ENCODE measurements around the gene EIF5A2.
A peak's percentile ranks its signal among the peaks of the same experiment; 100 is the strongest.
"Not testable (repeated sequence)": the region's sequence is repeated elsewhere in the genome, so short reads cannot be mapped to it uniquely, and the experiment has no call there.

The EIF5A2 gene

DNA sequence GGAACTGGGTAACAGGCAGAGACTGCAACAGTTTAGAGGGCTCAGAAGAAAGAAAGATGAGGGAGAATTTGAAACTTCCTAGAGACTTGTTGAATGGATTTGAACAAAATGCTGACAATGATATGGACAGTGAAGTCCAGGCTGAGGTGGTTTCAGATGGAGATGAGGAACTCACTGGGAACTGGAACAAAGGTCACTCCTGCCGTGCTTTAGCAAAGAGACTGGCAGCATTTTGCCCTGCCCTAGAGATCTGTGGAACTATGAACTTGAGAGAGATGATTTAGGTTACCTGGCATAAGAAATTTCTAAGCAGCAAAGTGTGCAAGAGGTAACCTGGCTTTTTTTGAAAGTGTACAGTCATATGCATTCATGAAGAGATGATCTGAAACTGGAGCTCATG is 11.7 kb downstream of the EIF5A2 start:
- no peak for DNase-seq (ENCODE audit: low read depth in 2 of 2)

DNA sequence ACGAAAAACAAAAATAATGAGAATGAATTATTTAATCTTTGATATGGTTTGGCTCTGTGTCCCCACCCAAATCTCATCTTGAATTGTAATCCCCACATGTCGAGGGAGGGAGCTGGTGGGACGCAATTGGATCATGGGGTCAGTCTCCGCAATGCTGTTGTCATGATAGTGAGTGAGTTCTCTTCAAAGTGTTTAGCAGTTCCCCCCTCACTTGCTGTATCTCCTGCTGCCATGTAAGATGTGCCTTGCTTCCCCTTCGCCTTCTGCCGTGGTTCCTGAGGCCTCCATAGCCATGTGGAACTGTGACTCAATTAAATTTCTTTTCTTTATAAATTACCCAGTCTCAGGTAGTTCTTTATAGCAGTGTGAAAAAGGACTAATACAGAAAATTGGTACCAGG is 12.1 kb downstream of the EIF5A2 start:
- not testable (repeated sequence) for DNase-seq (ENCODE audit: low read depth in 2 of 2)

DNA sequence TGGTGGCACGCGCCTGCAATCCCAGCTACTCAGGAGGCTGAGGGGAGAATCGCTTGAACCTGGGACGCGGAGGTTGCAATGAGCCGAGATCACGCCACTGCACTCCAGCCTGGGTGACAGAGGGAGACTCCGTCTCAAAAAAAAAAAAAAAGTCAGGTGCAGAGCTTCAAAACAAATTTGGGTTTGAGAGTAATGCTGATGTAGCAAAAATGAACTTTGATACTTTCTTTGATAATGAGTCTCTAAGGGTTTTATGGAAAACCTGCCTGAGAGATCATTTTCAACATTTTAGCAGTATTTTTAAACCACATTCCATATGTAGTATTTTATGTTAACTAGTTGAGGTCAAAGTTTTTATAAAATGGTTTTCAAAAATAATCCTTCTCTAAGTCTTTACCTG is 14.5 kb downstream of the EIF5A2 start:
- no peak for DNase-seq (ENCODE audit: low read depth in 2 of 2)

DNA sequence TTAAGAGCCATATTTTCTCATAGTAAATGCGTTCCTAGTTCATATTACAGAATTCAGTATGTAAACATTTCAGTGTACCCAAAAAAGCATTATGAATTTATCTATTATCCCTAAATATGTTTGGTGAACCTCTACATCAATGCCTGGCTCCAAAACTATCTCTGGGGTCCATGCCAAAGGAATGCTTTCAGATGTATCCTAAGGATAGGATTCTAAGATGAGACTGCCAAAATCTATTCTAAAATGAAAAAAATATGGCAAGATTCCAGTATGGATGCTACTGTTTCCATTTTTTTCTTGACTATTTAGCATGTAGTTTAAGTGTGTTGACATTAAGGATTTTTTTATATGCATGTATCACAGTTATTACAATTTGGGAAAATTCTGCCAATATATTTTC is 18.8 kb downstream of the EIF5A2 start:
- no peak for DNase-seq (ENCODE audit: low read depth in 2 of 2)

DNA sequence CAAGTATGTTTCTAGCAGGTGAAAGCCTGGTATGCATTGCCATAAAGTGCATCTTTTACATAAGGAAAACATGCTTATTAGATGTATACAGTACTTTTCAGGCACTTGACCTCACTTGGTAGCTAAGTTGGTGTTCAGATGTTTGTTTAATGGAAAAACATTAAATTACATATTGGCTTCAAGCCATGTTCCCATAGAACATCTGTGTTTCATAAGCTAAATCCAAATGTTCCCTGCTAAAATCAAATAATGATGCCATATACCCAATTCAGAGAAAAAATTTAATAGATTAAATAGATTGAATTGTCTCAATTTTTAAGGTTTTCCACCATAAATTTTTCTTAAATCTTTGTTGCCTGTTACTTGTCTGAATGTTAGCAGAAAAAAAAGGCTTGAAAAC is 19.3 kb downstream of the EIF5A2 start:
- no peak for DNase-seq (ENCODE audit: low read depth in 2 of 2)

DNA sequence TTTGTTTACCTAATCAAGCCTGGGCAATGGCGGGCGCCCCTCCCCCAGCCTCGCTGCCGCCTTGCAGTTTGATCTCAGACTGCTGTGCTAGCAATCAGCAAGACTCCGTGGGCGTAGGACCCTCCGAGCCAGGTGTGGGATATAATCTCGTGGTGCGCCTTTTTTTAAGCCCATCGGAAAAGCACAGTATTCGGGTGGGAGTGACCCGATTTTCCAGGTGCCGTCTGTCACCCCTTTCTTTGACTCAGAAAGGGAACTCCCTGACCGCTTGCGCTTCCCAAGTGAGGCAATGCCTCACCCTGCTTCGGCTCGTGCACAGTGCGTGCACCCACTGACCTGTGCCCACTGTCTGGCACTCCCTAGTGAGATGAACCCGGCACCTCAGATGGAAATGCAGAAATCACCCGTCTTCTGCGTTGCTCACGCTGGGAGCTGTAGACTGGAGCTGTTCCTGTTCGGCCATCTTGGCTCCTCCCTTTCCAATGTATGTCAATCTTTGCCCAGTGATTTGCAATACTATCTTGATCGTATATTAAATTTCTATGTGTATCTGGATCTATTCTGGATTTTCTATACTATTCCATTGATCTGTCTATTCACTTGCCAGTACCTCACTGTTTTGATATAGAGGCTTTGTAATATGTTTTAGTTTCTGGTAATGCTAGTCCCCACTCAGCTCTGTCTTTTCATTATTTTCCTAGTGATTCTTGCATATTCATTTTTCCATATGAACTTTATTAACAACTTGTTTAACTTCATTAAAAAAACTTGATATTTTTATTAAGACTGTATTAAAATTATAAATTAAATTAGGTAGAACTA is 24.1 kb downstream of the EIF5A2 start:
- DNase-seq (ENCODE audit: low read depth in 2 of 2): not testable (repeated sequence)

DNA sequence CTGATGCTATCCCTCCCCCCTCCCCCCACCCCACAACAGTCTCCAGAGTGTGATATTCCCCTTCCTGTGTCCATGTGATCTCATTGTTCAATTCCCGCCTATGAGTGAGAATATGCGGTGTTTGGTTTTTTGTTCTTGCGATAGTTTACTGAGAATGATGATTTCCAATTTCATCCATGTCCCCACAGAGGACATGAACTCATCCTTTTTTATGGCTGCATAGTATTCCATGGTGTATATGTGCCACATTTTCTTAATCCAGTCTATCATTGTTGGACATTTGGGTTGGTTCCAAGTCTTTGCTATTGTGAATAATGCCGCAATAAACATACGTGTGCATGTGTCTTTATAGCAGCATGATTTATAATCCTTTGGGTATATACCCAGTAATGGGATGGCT is 29.7 kb downstream of the EIF5A2 start:
- DNase-seq (ENCODE audit: low read depth in 2 of 2): not testable (repeated sequence)

DNA sequence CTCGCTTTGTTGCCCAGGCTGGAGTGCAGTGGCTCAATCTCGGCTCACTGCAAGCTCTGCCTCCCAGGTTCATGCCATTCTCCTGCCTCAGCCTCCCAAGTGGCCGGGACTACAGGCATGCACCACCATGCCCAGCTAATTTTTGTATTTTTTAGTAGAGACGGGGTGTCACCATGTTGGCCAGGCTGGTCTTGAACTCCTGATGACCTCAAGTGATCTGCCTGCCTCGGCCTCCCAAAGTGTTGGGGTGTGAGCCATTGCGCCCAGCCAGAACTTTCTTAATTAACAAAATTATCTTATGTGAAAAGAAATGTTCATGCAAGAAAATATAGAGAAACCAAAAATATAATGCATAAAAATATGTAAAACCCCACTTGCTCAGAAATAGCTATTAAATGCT is 31.1 kb downstream of the EIF5A2 start:
- not testable (repeated sequence) for DNase-seq (ENCODE audit: low read depth in 2 of 2)

DNA sequence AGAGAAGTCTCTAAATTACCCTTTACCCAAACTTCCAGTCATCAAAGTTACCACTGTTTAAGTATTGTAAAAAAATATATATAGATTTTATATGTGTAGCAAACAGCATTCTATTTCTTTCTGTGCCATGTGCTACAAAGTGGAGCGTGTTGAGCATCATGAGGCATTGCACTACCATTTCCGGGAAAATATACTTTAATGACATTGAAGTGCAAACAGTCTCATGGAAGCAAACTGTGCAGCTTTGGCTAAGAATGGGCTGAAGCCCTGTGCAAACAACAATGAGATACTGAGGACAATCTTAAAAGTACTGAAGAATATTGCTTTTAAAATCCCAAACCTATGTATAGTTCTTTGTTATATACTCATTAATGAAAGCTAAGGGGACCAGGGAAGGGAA is 31.9 kb downstream of the EIF5A2 start:
- DNase-seq (ENCODE audit: low read depth in 2 of 2): no peak

DNA sequence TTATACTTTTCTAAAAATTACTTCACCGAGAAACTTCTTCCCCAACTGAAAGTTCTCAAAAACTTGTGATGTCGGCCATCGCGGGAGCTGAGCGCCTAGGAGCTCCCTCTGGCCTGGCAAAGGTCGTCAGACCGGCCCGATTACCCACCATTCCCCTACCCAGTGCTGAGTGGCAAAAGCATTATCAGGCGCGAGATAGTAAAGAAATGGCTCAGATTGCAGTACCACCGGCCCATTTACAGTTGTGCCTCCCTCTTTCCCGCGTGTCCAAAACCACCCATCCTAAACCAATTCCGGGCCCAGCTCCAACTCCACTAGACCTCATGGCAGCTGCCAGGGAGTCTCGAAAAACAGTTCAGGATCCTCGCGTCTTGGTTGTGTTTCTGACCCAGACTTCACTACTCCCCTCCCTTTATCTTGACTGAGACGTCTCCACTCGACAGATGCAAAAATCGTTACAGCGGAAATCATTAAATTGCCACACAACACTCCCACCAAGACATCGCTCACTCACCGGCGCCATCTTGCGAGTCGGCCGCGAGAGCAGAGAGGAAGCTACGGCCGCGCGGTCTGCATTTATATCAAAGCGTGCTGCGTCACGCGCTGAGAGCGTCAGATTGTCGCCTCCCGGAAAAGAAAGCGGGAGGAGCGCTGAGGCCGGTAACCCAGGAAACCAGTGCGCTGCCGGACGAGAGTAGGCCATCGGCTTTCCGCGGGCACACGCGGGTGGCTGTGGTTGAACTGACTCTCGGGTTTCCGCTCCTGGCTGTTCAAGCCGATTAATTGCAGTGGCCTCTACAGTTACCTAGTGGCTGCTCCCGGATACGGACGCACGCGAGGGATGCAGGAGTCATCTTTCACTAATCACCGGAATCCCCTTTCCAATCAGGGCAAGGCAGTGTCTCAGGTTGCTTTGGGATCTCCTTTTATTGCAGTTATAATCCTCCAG is 38.5 kb downstream of the EIF5A2 start, which contains the start of gene RPL22L1:
Gene RPL22L1 (minus strand): TSS at position 551 of the 949 bp plus-strand sequence. CDS start 28 bp downstream, at position 523.
- DNase-seq (ENCODE audit: low read depth in 2 of 2): peak; percentile 86 to 87

DNA sequence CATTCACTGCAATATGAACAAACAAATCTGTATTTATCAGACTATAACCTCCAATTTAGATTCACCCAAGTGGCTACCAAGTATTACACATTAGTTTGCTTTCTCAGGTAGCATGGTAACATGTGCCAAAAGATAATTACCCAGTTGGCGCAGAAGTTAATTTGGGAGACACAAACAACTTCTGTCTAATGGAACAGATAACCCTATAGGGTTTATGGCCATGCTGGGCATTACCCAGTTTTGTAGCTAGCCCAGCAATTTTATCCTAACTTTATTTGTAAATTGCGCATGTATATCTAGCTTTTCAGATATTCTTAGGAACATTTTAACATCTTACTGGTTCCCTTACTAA is 39.2 kb downstream of the EIF5A2 start:
- no peak for DNase-seq (ENCODE audit: low read depth in 2 of 2)

DNA sequence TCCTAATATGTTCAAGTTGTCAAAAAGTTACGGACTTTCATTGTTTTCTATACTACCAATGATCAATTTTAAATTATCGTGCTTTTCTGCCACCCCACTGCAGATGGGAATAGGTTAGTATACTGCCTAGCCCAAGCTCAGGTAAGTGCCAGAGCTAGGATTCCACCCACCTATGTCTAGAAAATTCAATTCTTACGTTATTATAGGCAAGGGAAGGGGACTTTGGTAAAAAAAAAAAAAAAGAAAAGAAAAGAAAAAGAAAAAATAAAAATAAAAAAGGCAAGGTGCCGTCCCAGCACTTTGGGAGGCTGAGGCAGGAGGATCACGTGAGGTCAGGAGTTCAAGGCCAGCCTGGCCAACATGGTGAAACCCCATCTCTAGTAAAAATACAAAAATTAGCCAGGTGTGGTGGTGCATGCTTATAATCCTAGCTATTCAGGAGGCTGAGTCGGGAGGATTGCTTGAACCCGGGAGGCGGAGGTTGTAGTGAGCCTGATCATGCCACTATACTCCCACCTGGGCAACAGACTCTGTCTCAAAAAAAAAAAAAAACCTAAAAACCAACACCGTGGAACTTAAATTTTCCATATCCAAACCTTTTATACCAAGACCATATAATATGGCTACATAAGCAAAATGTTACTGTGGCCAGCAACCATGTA is 39.7 kb downstream of the EIF5A2 start:
- no peak for DNase-seq (ENCODE audit: low read depth in 2 of 2)

DNA sequence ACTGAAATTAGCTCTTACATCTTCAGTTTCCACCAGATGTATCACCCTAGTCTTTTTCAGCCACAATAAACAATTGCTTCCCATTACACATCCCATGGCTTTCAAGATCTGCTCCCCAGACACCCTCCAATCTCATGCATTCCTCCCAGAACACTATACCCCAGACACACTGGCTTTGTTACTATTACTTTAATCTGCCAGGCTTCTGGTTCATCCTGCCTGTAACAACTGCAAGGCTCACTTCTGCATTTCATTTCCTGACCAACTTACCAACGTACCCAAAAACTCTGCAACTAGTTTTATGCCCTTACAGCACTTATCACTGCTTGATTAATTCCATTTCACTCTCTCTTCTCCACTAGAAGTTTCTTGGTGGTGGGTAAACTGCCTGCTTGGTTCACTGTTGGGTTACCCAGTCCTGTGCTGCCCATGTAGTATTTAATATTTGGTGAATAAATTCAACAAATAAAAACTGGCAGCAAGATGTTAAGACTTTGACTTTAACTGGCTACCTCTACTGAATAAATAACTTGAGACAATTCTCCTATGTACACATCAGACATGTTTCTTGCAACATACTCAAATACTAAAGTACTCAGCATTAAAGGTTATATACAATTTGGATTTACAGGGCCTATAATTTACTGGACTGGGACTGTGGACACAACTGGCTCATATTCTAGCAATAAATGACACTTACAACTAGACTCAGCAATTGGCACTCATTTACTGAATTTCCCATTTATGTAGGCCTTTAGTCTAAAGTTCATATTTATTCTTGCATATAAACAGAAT is 41.1 kb downstream of the EIF5A2 start:
- no peak for DNase-seq (ENCODE audit: low read depth in 2 of 2)

DNA sequence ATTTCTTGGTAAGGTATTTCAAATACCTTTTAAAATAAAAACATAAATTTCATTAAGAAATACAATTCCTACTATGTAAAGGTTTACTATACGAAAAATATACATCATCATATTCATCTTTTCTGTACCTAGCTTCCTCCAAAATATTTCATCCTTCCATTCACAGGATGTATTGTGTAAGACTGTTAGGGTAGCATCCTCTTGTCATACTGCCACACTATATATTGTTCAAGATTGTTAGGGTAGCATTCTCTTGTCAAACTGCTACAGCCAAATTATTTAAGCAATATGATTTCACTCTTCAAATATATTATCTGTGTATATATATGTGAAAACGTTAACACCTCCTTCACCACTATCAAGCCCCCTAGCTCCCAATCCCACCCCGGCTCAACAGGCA is 41.9 kb downstream of the EIF5A2 start:
- no peak for DNase-seq (ENCODE audit: low read depth in 2 of 2)

DNA sequence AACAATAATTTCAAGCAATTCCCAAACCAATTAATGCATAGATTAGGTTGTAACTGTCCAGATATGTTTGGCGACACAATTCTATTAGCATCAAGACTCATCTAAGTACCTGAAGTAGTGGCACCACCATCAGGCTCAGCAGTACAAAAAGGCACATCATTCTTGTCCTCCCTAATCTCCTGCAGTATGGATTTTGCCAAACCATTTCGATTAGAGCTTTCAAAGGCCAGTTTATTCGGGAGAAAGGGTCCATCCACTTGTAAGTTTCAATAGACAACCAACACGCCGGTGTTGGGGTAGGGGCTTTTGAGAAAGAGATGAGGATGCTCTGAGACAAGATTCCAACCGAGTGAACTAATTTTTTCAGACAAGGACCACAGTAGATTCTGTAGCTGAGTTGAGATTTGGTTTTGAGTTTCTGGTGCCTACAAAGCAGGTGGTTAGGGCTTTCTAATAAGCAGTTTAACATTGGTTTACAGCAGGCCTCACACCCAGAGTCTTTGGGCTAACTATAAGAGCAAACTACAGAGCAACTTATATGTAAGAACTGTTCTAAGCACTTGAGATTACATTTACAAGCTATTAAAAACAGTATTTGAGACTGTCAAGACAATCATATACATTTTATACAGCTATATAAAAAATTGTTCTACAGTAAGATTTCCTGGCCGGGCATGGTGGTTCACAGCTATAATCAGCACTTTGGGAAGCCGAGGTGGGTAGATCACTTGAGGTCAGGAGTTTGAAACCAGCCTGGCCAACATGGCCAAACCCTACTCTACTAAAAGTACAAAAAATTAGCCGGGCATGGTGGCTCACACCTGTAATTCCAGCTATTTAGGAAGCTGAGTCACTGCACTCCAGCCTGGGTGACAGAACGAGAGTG is 43.0 kb downstream of the EIF5A2 start:
- DNase-seq (ENCODE audit: low read depth in 2 of 2): no peak

DNA sequence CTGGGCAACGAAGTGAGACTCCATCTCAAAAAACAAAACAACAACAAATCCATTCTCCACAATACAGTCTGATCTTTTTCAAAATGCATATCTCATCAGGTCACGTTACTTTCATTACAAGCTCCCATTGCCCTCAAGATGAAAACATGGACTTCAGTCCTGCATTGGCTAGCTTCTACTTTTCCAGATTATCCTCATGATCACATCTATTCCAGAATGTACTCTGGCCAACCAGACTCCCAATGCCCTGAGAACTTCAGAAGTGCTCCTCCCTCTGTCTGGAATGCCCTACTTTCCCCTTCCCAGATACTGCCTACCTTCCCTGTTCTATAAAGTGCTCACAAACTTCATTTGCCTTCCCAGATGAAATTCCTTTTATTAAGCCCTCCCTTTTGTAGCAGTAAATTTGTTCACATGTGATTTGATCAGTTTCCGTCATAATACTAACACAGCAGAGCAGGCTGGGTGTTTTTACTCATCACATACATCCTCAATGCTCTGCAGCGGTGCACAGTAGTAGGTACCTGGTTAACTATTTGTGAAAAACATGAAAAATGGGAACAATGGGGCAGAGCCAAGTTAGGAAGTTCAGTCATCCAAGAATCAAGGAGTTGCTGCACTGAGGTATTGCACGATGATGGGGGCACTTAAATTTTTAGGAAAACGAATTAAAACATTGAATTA is 43.8 kb downstream of the EIF5A2 start:
- no peak for DNase-seq (ENCODE audit: low read depth in 2 of 2)

DNA sequence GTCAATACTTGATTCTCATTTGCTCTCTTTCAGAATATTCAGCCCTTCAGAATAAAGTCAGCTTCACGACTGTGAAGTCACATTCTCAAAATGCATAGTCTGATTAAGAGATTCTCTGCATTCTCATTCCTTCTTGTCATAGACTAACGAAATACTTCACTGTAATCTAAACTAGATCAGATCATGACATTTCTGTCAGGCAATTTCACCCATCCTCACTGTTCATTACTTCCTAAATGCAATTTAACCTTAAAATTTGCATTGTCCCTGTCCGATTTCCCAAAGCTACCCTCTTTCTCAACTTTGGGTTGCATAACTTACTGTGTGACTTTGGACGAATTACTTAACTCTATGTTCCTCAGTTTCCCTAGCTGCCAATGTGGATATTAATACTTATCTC is 44.6 kb downstream of the EIF5A2 start:
- DNase-seq (ENCODE audit: low read depth in 2 of 2): no peak

DNA sequence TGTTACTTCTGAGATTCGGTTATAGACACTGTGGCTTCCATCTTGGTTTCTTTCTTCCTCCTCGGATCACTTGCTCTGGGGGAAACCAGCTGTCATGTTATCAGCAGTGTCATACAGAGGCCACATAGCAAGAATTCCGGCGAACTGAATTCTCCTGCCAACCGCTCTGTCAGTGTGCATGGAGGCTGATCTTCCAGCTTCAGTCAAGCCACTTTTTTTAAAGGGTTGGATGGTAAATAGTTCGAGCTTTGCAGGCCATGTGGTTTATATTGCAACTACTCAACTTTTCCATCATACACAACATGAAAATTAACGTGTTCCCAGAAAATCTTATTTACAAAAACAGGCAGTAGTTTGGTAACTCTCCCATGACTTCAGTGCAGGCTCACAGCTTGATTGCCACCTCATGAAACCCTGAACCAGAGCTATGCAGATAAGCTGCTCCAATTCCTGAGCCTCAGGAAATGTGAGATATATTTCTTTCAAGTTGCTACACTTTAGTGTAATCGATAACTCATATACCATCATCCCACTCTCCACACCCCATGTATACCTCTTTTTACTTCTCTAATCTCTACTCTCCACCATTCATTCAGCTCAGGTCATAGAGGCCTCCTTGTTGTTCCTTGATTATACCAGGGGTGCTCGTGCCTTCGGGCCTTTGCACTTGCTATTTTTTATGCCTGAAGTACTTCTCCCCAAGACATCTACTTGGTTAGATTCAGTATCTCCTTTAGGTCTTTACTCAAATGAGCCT is 45.6 kb downstream of the EIF5A2 start:
- DNase-seq (ENCODE audit: low read depth in 2 of 2): no peak

DNA sequence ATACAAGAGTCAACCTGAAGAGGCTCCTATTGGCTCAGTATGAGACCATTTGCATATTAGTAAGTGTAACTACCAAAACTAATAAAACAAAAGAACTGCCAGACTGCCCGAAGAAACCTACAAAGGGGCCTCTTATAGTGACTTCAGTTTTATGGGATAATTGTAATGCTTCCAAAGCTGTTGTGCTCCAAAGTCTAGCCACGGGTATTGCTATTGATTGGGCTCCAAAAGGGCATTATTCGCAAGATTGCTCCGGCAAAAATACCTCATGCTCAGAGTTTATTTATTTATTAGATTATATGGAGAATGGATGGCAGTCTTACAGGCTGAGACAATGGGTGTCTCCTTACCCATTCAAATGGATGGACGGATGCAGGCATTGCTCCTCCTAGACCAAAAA is 49.8 kb downstream of the EIF5A2 start:
- no peak for DNase-seq (ENCODE audit: low read depth in 2 of 2)

Data from stimulated activated CD4-positive, alpha-beta T cell treated with anti-CD3 and anti-CD28 coated beads, Interleukin-1b, Interleukin-23, amount 100 ng/mL, for 4 hours (primary cell).